Right lobe of liver (tissue), 6 donors: ENCODE results near the gene TOE1. TPM values are rescaled to one million over a fixed set of nuclear protein-coding genes. Genes with fewer than 3 reads are reported as not detected.
A peak's percentile ranks its signal among the peaks of the same experiment; 100 is the strongest.
"Not testable (repeated sequence)": the region's sequence is repeated elsewhere in the genome, so short reads cannot be mapped to it uniquely, and the experiment has no call there.

Experiments used
- ATAC-seq, 4 donors: fragments of 200-7000 bp; cut with Tn5 transposase; one replicate each; pipeline ENCODE4 v1.9.1; 2020; ENCODE audit warnings: mild to moderate bottlenecking in 4 of 4, moderate library complexity in 4 of 4
- DNase-seq, 3 donors: peaks; one replicate each; pipeline ENCODE4 v3.0.0-alpha.2; 2020
- H3K27ac ChIP-seq, 3 donors: fragments of 200-600 bp; one replicate each; pipeline ENCODE4 v1.8.0; 2022
- H3K27me3 ChIP-seq, 2 donors: fragments of 200-600 bp; one replicate each; pipeline ENCODE4 v1.8.0; 2022
- H3K36me3 ChIP-seq, 4 donors: fragments of 200-600 bp; sonication (generic) in 1 of 4; one replicate each; pipeline versions ENCODE4 v1.5.1 to v1.8.0; 2017 to 2022; ENCODE audit warnings: control low read depth in 1 of 4
- H3K4me1 ChIP-seq, 4 donors: fragments of 200-600 bp; sonication (generic) in 1 of 4; one replicate each; pipeline versions ENCODE4 v1.5.1 to v1.8.0; 2017 to 2022; ENCODE audit warnings: control low read depth in 1 of 4
- H3K4me3 ChIP-seq, 3 donors: fragments of 200-600 bp; one replicate each; pipeline ENCODE4 v1.8.0; 2022
- H3K9me3 ChIP-seq, 4 donors: fragments of 200-600 bp; sonication (generic) in 1 of 4; one replicate each; pipeline versions ENCODE4 v1.5.1 to v1.8.0; 2017 to 2022; ENCODE audit warnings: control low read depth in 1 of 4
- POLR2A ChIP-seq: fragments of 450-650 bp; IDR thresholded peaks from one replicate; pipeline ENCODE4 v1.6.1; 2017; ENCODE audit warnings: antibody characterized with exemption, mild to moderate bottlenecking
- WGBS: methylation state at CpG from one replicate; pipeline ENCODE4 v1.1.6; 2018; ENCODE audit warnings: low coverage, low lambda C conversion rate; ENCODE audit not compliant: insufficient coverage; ENCODE audit errors: missing lambda C conversion rate; 5-methylcytosine and 5-hydroxymethylcytosine counted together
- intact Hi-C, 2 donors: fragments of 100-400 bp; cut with DNase I; formaldehyde crosslinking; loops; one replicate each; pipeline versions ENCODE4 v1.11.2 to v1.14.1; 2022
- total RNA-seq, 6 experiments: library from RNA; depleted of rRNA in 2 of 6; stranded (reverse); fragments of >200 nt in 2 of 6; fragmentation: NEBNext Ultra II Directional in 3 of 6; extraction: Animal tissue kit (Norgen Biotek cat#: 25700) in 3 of 6; gene quantifications; one replicate each; pipeline versions ENCODE4 v1.1.0 to v1.2.4, GENCODE V29; 2016 to 2023
- TF ChIP-seq, protein P1 (sequence below), 4 donors: fragments of 200-600 bp in 3 of 4; fragments of 450-650 bp in 1 of 4; IDR thresholded peaks; one replicate each; pipeline versions ENCODE4 v1.5.1 to v1.8.0; 2016 to 2022; ENCODE audit warnings: antibody characterized with exemption in 4 of 4, mild to moderate bottlenecking in 2 of 4
- donor health status: DM: no; HTN: yes; CAD: no.
- donor health status: DM: no; HTN: no; CAD: no.
- donor health status: DM: no; HTN: no; CAD: no.
- donor health status: DM: no; HTN: yes; CAD: no.
- donor health status: DM: no; HTN: yes; CAD: no.

The TOE1 gene
- total RNA-seq, 6 experiments from 2014 or later, result 3.2 to 7.7 (median 4.4) TPM

DNA sequence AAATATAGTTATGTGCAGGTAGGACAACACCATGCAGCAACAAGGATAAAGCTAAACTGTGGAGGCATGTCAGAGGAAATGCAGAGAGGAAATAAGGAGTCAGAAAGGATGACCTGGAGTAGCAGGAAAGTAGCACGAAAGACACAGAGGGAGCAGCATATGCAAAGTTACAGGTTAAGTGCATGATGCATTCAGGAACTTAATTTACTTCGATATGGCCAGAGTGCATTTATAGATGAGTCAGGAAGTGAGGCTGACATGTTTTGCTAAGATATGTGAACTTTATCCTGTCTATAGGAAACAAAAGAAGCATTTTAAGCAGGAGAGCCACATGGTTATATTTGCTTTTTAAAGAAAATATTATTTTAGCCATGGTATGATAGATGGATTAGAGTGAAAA lies 15.7 kb downstream of the TOE1 start:
- no peaks in the 10 kb centered on the region for H3K9me3 ChIP-seq
- WGBS, result 50% methylated on average over 2 of the region's 2 CpGs
- TF ChIP-seq, protein P1, sequence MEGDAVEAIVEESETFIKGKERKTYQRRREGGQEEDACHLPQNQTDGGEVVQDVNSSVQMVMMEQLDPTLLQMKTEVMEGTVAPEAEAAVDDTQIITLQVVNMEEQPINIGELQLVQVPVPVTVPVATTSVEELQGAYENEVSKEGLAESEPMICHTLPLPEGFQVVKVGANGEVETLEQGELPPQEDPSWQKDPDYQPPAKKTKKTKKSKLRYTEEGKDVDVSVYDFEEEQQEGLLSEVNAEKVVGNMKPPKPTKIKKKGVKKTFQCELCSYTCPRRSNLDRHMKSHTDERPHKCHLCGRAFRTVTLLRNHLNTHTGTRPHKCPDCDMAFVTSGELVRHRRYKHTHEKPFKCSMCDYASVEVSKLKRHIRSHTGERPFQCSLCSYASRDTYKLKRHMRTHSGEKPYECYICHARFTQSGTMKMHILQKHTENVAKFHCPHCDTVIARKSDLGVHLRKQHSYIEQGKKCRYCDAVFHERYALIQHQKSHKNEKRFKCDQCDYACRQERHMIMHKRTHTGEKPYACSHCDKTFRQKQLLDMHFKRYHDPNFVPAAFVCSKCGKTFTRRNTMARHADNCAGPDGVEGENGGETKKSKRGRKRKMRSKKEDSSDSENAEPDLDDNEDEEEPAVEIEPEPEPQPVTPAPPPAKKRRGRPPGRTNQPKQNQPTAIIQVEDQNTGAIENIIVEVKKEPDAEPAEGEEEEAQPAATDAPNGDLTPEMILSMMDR (IDR thresholded peaks at IDR 0.05), result no peak
- TF ChIP-seq POLR2A, result no peak
- no peaks in the 10 kb centered on the region for H3K36me3 ChIP-seq
- H3K4me1 ChIP-seq, result peaks cover 0 to 11% (median 6%) of the 10 kb centered on the region in 4 donors
- DNase-seq (no peak), ATAC-seq (no peak)
- no peak overlapping the region for H3K27ac ChIP-seq
- intact Hi-C loops, result loop anchor here (5.0 to 10.0 kb wide), 3 partner anchors 137 to 209 kb away; partner anchors contain the start of gene TESK2 (in 1 of the 2)
- no peaks in the 10 kb centered on the region for H3K27me3 ChIP-seq
- no peak overlapping the region for H3K4me3 ChIP-seq

DNA sequence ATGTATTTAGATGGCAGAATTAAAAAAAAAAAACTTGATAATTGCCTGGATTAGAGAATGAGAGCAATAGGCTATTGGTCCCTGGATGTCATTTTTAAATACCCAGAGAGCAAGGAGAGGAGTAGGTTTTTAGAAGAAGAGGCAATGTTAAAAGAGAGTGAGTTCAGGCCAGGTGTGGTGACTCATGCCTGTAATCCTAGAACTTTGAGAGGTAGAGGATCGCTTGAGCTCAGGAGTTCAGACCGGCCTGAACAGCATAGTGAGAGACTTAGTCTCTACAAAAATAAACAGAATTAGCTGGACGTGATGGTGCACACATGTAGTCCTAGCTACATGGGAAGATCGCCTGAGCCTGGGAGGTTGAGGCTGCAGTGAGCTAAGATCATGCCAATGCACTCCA lies 16.2 kb downstream of the TOE1 start:
- intact Hi-C loops, result loop anchor here (5.0 to 10.0 kb wide), 3 partner anchors 136 to 209 kb away; partner anchors contain the start of gene TESK2 (in 1 of the 2)
- H3K27ac ChIP-seq, result no peak overlapping the region

DNA sequence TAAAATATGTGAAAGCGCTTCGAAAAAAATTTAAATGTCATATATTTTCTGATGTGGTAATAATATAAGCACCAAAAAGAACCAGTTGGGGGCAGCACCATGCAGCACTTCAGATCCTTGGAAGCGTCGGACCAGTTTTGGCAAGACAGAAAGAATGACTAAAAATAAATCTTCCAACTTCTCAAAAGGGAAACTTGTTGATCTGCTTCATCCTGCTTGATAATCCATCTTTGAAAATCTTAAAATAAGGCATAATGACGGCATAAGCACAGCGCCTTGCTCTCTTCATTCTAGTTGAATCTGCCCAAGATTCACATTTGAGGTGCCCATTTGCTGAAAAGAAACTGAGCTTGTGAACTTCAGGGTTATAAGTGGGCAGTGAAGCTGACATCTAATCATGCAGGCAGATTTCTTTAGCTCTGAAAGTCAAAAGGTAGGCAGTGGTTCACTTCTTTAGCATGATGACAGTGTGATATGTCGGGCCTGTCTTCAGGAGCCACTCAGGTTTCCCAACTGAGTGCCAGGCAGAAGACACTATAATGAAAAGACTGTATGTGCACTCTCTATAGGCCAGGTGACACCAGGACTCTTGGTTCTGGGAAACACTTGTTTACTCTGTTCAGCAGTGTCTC lies 20.0 kb downstream of the TOE1 start:
- no peak overlapping the region for H3K4me3 ChIP-seq
- no peaks in the 10 kb centered on the region for H3K27me3 ChIP-seq
- TF ChIP-seq, protein P1 (IDR thresholded peaks at IDR 0.05), result peak; percentile 66 to 76 (median 68)
- TF ChIP-seq POLR2A, result no peak
- peaks cover 0 to 22% (median 8%) of the 10 kb centered on the region in 4 donors for H3K4me1 ChIP-seq
- no peaks in the 10 kb centered on the region for H3K36me3 ChIP-seq
- WGBS, result 23% methylated on average over 7 of the region's 7 CpGs
- H3K9me3 ChIP-seq, result no peaks in the 10 kb centered on the region
- DNase-seq, result peak in 1 of 3 donors; percentile 42
- intact Hi-C loops, result loop anchor here (5.0 to 10.0 kb wide), 3 partner anchors 132 to 205 kb away; partner anchors contain the start of gene TESK2 (in 1 of the 2)
- peak; percentile 72 to 82 (median 74) for ATAC-seq
- peak overlapping the region; percentile 48 to 67 (median 59) for H3K27ac ChIP-seq

More for the DNA sequence above, 16.2 kb downstream of the TOE1 start:
- peaks cover 0 to 16% (median 8%) of the 10 kb centered on the region in 4 donors for H3K4me1 ChIP-seq
- no peaks in the 10 kb centered on the region for H3K27me3 ChIP-seq
- no peaks in the 10 kb centered on the region for H3K9me3 ChIP-seq
- DNase-seq, result no peak
- WGBS, result 95% methylated on average over 4 of the region's 4 CpGs
- no peaks in the 10 kb centered on the region for H3K36me3 ChIP-seq
- no peak for TF ChIP-seq POLR2A
- TF ChIP-seq, protein P1 (IDR thresholded peaks at IDR 0.05), result no peak
- H3K4me3 ChIP-seq, result no peak overlapping the region
- no peak for ATAC-seq

DNA sequence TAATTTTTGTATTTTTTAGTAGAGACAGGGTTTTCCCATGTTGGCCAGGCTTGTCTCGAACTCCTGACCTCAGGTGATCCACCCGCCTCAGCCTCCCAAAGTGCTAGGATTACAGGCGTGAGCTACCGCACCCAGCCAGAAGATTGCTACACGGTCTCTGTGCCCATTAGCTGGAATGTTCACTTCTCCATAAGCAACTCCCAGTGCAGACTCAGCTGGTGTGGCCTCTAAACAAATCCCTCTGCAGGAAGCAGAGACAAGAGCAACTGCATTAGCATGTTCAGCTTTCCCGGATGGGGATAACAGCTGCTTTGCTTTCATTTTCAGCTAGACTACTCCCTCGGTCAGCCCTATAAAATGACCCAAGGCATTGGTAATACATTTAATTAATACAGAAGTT lies 21.0 kb downstream of the TOE1 start:
- H3K36me3 ChIP-seq, intact Hi-C loops, DNase-seq, H3K27me3 ChIP-seq, H3K9me3 ChIP-seq: not testable (repeated sequence)
- WGBS, result 16% methylated on average over 7 of the region's 7 CpGs
- Histone ChIP-seq H3K4me1 (peaks cover 0 to 22% (median 8%) of the 10 kb centered on the region in 4 donors), H3K4me3 (peak overlapping the region; percentile 1 to 31 (median 18)), H3K27ac (peak overlapping the region; percentile 48 to 67 (median 59))
- peak; percentile 49 for TF ChIP-seq POLR2A
- TF ChIP-seq, protein P1 (IDR thresholded peaks at IDR 0.05), result peak in 2 of 4 donors; percentile 9 to 33
- ATAC-seq, result peak; percentile 90 to 96 (median 93)
